ENCODE data around the gene CER1. TPM values are rescaled to one million over a fixed set of nuclear protein-coding genes. Genes with fewer than 3 reads are reported as not detected.
A peak's percentile ranks its signal among the peaks of the same experiment; 100 is the strongest.

Gene CER1
- total RNA-seq, 1 experiment from 2014 or later = not detected

GRCh38 chr9:14768405-14769229 is 46.1 kb upstream of the CER1 start:
- no peak overlapping the region for H3K4me3 ChIP-seq (replicated peaks in 1 of 2; ENCODE audit: low read depth in 1 of 2, low read length in 2 of 2)
- ChIA-PET RAD21 (ENCODE audit: low non-redundant PET in 1 of 2, low total read pairs in 2 of 2, uncharacterized antibody in 2 of 2, unreplicated experiment in 2 of 2) (interaction anchor here (0.6 to 1.0 kb wide), 5 partner anchors 158 to 1341 kb away, joined by 3 to 4 read pairs (median 3); no protein-coding TSS in a partner anchor), CTCF (interaction anchor here (0.7 to 2.7 kb wide), 18 partner anchors 11 to 1341 kb away, joined by 3 to 23 read pairs (median 4); no protein-coding TSS in a partner anchor), POLR2A (no interaction called here)
- no peaks in the 10 kb centered on the region for H3K9me2 ChIP-seq (ENCODE audit: insufficient read depth)
- H3K27ac ChIP-seq (ENCODE audit: low read depth, low read length) = no peak overlapping the region
- H3K36me3 ChIP-seq (ENCODE audit: control insufficient read depth in 1 of 2, insufficient read depth in 2 of 2, low read length in 2 of 2) = no peaks in the 10 kb centered on the region
- peaks cover 39% of the 10 kb centered on the region; the same call in 1 of the 2 replicates for H3K27me3 ChIP-seq (ENCODE audit: insufficient read depth, low read length)
- no peak overlapping the region for H3K4me2 ChIP-seq (ENCODE audit: low read length)
- no peaks in the 10 kb centered on the region for H4K20me1 ChIP-seq (ENCODE audit: insufficient read depth)
- peak; percentile 42 for DNase-seq (ENCODE audit: low read depth, low spot score)
- H3K4me1 ChIP-seq (ENCODE audit: control insufficient read depth in 1 of 2, insufficient read depth in 2 of 2, low read length in 2 of 2) = no peaks in the 10 kb centered on the region
- TF ChIP-seq CBX3 (IDR thresholded peaks at IDR 0.05; ENCODE audit: low read depth) (no peak), RAD21 (IDR thresholded peaks at IDR 0.05; ENCODE audit: low read depth) (peak; percentile 72), ELF1 (IDR thresholded peaks at IDR 0.05; ENCODE audit: borderline replicate concordance, low read depth) (no peak), CTCF (IDR thresholded peaks at IDR 0.05 in 2 of 3, conservative IDR thresholded peaks at IDR 0.05 in 1 of 3; ENCODE audit: borderline replicate concordance in 1 of 3, insufficient read depth in 1 of 3, low read depth in 2 of 3, low read length in 2 of 3) (peak; percentile 57 to 80 (median 58); a peak in 5 of 6 replicates)
- H3K9me3 ChIP-seq (ENCODE audit: control insufficient read depth in 1 of 2, insufficient read depth in 1 of 2, low read depth in 1 of 2, low read length in 2 of 2) = no peaks in the 10 kb centered on the region
- ATAC-seq = peak; percentile 72
- H3K9ac ChIP-seq (ENCODE audit: low read length) = no peak overlapping the region
- intact Hi-C loops (cut with micrococcal nuclease) = loop anchor here (1.0 to 5.0 kb wide), 6 partner anchors 152 to 1736 kb away; no protein-coding TSS in a partner anchor
- peak overlapping the region; percentile 12 for H2AFZ ChIP-seq (ENCODE audit: low read depth, low read length, poor library complexity, severe bottlenecking)
- no peaks in the 10 kb centered on the region for H3K79me2 ChIP-seq (ENCODE audit: insufficient read depth, low read length)
- no TSS peak for BruUV-seq (replicated peaks)

- DNase-seq (ENCODE audit: low read depth, low spot score) = no peak
- no peak for ATAC-seq
- peaks cover 50% of the 10 kb centered on the region; the same call in 1 of the 2 replicates for H3K27me3 ChIP-seq (ENCODE audit: insufficient read depth, low read length)
- BruUV-seq (replicated peaks) = no TSS peak
- H3K4me2 ChIP-seq (ENCODE audit: low read length) = no peak overlapping the region
- no peak overlapping the region for H3K4me3 ChIP-seq (replicated peaks in 1 of 2; ENCODE audit: low read depth in 1 of 2, low read length in 2 of 2)
- POLR2A ChIA-PET = no interaction called here
- H4K20me1 ChIP-seq (ENCODE audit: insufficient read depth) = no peaks in the 10 kb centered on the region
- no peaks in the 10 kb centered on the region for H3K36me3 ChIP-seq (ENCODE audit: control insufficient read depth in 1 of 2, insufficient read depth in 2 of 2, low read length in 2 of 2)
- intact Hi-C loops (cut with micrococcal nuclease) = loop anchor here (5.0 kb wide), 3 partner anchors 1339 to 1734 kb away; no protein-coding TSS in a partner anchor
- H3K27ac ChIP-seq (ENCODE audit: low read depth, low read length) = no peak overlapping the region
- no peaks in the 10 kb centered on the region for H3K4me1 ChIP-seq (ENCODE audit: control insufficient read depth in 1 of 2, insufficient read depth in 2 of 2, low read length in 2 of 2)
- no peak overlapping the region for H3K9ac ChIP-seq (ENCODE audit: low read length)
- no peaks in the 10 kb centered on the region for H3K9me3 ChIP-seq (ENCODE audit: control insufficient read depth in 1 of 2, insufficient read depth in 1 of 2, low read depth in 1 of 2, low read length in 2 of 2)
- H2AFZ ChIP-seq (ENCODE audit: low read depth, low read length, poor library complexity, severe bottlenecking) = no peak overlapping the region
- H3K79me2 ChIP-seq (ENCODE audit: insufficient read depth, low read length) = no peaks in the 10 kb centered on the region
- no peaks in the 10 kb centered on the region for H3K9me2 ChIP-seq (ENCODE audit: insufficient read depth)
- RAD21 ChIA-PET (ENCODE audit: low non-redundant PET in 1 of 2, low total read pairs in 2 of 2, uncharacterized antibody in 2 of 2, unreplicated experiment in 2 of 2) = no interaction called here
- CTCF ChIA-PET = interaction anchor here (0.9 to 1.8 kb wide), 3 partner anchors 149 to 324 kb away, joined by 5 to 7 read pairs (median 6); no protein-coding TSS in a partner anchor
- TF ChIP-seq CBX3 (IDR thresholded peaks at IDR 0.05; ENCODE audit: low read depth) (no peak), POLR2AphosphoS5 (IDR thresholded peaks at IDR 0.05; ENCODE audit: low read depth, low read length) (no peak), REST (IDR thresholded peaks at IDR 0.05; ENCODE audit: low read depth) (no peak), ZBTB33 (IDR thresholded peaks at IDR 0.05; ENCODE audit: extremely low read depth, insufficient replicate concordance, low read length) (no peak), RAD21 (IDR thresholded peaks at IDR 0.05; ENCODE audit: low read depth) (no peak), YY1 (IDR thresholded peaks at IDR 0.05; ENCODE audit: extremely low read depth, insufficient replicate concordance, low read depth, low read length) (no peak)
Observed at GRCh38 chr9:14766299-14766698, 43.8 kb upstream of the CER1 start.

All from HCT116 (cell line).